Esophagus muscularis mucosa (tissue), 4 donors: Measurements from ENCODE around the gene RTF2. TPM values are rescaled to one million over a fixed set of nuclear protein-coding genes. Genes with fewer than 3 reads are reported as not detected.

Source experiments
- DNase-seq: peaks from one replicate; pipeline ENCODE4 v3.0.0-alpha.2; 2017; ENCODE audit errors: extremely low spot score
- H3K27ac ChIP-seq, 4 donors: fragments of 200-600 bp; sonication (generic); replicated peaks in 1 of 4; 1 replicate in 3 of 4; 2 replicates in 1 of 4; pipeline ENCODE4 v1.5.1; 2016 to 2019; ENCODE audit warnings: mild to moderate bottlenecking in 1 of 4
- H3K27me3 ChIP-seq, 4 donors: fragments of 200-600 bp; sonication (generic); one replicate each; pipeline versions ENCODE4 v1.5.1 to v1.6.0; 2016 to 2019
- H3K36me3 ChIP-seq, 4 donors: fragments of 200-600 bp; sonication (generic); one replicate each; pipeline ENCODE4 v1.5.1; 2016 to 2019
- H3K4me1 ChIP-seq, 4 donors: fragments of 200-600 bp; sonication (generic); one replicate each; pipeline ENCODE4 v1.5.1; 2016 to 2019
- H3K4me3 ChIP-seq, 4 donors: fragments of 200-600 bp; sonication (generic); 1 replicate in 2 of 4; 2 replicates in 2 of 4; pipeline ENCODE4 v1.5.1; 2016 to 2019; ENCODE audit warnings: mild to moderate bottlenecking in 4 of 4, moderate library complexity in 1 of 4
- H3K9me3 ChIP-seq, 4 donors: fragments of 200-600 bp; sonication (generic); 1 replicate in 3 of 4; 2 replicates in 1 of 4; pipeline ENCODE4 v1.5.1; 2016 to 2019
- EP300 ChIP-seq: sonication (generic); formaldehyde crosslinking; IDR thresholded peaks from one replicate; pipeline ENCODE4 v1.6.1; 2017; ENCODE audit warnings: antibody characterized with exemption
- POLR2A ChIP-seq: fragments of 450-650 bp; IDR thresholded peaks from one replicate; pipeline ENCODE4 v1.6.1; 2017; ENCODE audit warnings: antibody characterized with exemption, moderate library complexity, mild to moderate bottlenecking, low read depth
- POLR2AphosphoS5 ChIP-seq, 2 donors: sonication (generic); formaldehyde crosslinking; IDR thresholded peaks; one replicate each; pipeline ENCODE4 v1.6.1; 2017; ENCODE audit warnings: antibody characterized with exemption in 2 of 2
- WGBS: methylation state at CpG from one replicate; pipeline ENCODE4 v1.1.5; 2018; 5-methylcytosine and 5-hydroxymethylcytosine counted together
- intact Hi-C: fragments of 100-400 bp; cut with DNase I; formaldehyde crosslinking; loops from one replicate; pipeline ENCODE4 v1.15.1; 2023
- total RNA-seq, 4 donors: library from RNA; depleted of rRNA; stranded (reverse); fragments of >200 nt; gene quantifications; one replicate each; pipeline versions ENCODE4 v1.1.0 to v1.2.1, GENCODE V29; 2016
- TF ChIP-seq, protein P1 (sequence below), 3 experiments: fragments of 200-600 bp in 2 of 3; fragments of 450-650 bp in 1 of 3; sonication (generic) in 2 of 3; IDR thresholded peaks; one replicate each; pipeline ENCODE4 v1.5.1; 2017 to 2019; ENCODE audit warnings: antibody characterized with exemption in 3 of 3, mild to moderate bottlenecking in 2 of 3, moderate library complexity in 1 of 3

RTF2 gene
- total RNA-seq, 4 donors from 2014 or later = 71.0 to 93.3 (median 78.5) TPM

DNA sequence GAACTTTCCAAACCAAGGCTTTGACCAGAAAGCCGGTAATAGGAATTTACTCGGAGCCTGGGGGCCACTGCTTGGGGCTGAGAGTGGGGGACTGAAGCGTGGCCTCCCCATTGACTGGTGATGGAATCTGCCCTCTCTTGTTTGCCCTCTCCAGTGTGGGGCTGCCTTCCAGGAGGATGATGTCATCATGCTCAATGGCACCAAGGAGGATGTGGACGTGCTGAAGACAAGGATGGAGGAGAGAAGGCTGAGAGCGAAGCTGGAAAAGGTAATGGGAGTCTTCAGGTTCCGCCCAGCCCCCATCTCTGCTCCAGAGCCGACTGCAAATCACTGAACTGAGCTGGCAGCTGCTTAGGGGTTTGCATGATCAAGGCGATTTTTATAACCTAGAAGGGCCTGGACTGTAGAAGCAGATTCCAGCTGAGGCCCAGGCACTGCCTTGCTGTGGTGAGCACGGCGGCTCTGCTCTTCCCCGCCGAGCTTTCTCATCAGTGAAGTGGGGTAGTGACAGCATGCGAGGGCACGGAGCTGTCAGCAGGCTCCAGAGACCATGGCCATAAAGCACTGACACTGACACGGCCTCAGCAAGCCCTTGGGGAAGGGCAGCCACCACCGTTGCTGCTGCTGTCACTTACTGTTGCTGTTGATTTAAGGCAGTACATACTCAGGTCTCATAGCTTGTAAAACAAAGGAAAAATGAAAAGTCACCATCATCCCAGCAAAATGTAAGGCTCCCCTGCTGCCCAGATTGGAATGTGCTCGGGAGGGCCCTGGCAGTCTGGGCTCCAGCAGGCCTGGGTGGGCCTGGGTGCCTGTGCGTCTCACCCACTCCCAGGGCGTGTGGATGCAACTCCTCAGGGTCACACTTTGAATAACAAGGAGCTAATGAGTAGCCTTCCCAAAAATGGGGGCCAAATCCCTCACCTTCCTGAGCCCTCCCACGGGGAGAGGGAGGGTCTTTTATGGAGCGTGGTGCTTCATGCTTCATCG, 45.0 kb downstream of the RTF2 start:
- Histone ChIP-seq H3K27me3 (no peaks in the 10 kb centered on the region), H3K9me3 (no peaks in the 10 kb centered on the region), H3K36me3 (peaks cover 5 to 49% (median 34%) of the 10 kb centered on the region in 4 donors), H3K27ac (peak overlapping the region in 2 of 4 donors; percentile 27 to 33), H3K4me1 (peaks cover 3 to 51% (median 42%) of the 10 kb centered on the region in 4 donors), H3K4me3 (no peak overlapping the region)
- no peak for DNase-seq
- intact Hi-C loops = no loop called here
- 88% methylated on average over 22 of the region's 22 CpGs for WGBS
- no peak for TF ChIP-seq POLR2AphosphoS5 (IDR thresholded peaks at IDR 0.05)
- TF ChIP-seq POLR2A = no peak
- TF ChIP-seq, protein P1, sequence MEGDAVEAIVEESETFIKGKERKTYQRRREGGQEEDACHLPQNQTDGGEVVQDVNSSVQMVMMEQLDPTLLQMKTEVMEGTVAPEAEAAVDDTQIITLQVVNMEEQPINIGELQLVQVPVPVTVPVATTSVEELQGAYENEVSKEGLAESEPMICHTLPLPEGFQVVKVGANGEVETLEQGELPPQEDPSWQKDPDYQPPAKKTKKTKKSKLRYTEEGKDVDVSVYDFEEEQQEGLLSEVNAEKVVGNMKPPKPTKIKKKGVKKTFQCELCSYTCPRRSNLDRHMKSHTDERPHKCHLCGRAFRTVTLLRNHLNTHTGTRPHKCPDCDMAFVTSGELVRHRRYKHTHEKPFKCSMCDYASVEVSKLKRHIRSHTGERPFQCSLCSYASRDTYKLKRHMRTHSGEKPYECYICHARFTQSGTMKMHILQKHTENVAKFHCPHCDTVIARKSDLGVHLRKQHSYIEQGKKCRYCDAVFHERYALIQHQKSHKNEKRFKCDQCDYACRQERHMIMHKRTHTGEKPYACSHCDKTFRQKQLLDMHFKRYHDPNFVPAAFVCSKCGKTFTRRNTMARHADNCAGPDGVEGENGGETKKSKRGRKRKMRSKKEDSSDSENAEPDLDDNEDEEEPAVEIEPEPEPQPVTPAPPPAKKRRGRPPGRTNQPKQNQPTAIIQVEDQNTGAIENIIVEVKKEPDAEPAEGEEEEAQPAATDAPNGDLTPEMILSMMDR (IDR thresholded peaks at IDR 0.05) = no peak
- TF ChIP-seq EP300 = no peak

DNA sequence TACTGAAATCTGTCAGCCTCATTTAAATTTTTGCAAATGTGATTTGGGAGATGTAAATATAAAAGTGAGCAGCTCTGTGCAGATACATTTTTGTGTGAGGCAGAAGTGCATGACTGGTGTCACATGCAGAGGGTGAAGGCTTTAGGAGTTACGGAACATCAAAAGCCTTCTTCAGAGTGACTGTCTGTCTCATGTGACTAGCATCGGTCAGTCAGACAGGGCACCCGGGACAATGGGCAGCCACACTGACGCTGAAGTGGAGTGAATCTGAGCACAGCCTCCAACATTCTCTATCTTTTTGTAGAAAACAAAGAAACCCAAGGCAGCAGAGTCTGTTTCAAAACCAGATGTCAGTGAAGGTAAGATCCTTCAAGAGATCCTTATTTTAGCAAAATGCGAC, 48.2 kb downstream of the RTF2 start:
- Histone ChIP-seq H3K9me3 (peaks cover 0 to 21% (median 15%) of the 10 kb centered on the region in 4 donors), H3K27me3 (no peaks in the 10 kb centered on the region), H3K36me3 (peaks cover 26 to 75% (median 60%) of the 10 kb centered on the region in 4 donors), H3K4me3 (no peak overlapping the region), H3K27ac (peak overlapping the region; percentile 10 to 67 (median 44)), H3K4me1 (peaks cover 3 to 51% (median 42%) of the 10 kb centered on the region in 4 donors)
- TF ChIP-seq POLR2AphosphoS5 (IDR thresholded peaks at IDR 0.05) (no peak), POLR2A (no peak), EP300 (no peak)
- TF ChIP-seq, protein P1 (IDR thresholded peaks at IDR 0.05) = no peak
- DNase-seq = no peak
- 48% methylated on average over 5 of the region's 5 CpGs for WGBS
- intact Hi-C loops = no loop called here

DNA sequence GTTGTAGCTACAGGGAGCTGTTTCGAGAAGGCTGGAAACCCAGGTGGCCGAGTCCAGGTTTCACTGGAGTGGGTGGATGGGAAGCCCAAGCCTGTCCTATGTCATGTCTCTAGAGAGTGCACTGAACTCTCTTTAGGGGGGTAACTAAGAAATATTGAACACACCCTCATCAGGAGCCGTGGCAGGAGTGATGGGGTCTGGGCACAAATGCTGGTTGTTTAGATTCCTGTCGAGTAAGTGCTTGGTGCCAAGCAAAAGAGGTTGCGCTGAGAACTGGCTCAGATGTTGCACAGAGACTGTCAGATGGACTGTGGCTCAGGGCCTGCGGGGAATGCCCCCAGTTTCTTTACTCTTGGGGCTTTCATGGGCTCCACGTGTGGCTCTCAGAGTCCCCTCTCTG, 48.8 kb downstream of the RTF2 start:
- H3K36me3 ChIP-seq = peaks cover 26 to 70% (median 58%) of the 10 kb centered on the region in 4 donors

DNA sequence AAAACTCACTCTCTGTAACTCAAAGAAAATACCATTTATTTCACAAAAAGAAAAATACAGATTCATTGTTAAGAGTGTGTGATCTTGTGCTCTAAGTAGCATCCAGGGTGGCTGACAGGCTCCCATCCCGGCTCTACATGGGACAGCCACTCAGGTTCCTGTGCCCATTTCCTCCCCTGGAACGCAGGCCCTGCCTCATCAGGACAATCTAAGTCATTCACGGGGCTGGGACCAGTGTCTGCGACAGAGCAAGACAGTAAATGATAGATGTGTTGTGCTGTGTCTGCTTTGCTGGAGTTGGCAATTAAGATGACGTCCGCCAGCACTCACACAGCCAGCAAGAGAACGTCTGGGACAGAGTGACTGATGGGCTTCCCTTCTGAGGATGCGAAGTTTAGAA, 49.2 kb downstream of the RTF2 start:
- Histone ChIP-seq H3K36me3 (peaks cover 26 to 67% (median 57%) of the 10 kb centered on the region in 4 donors), H3K9me3 (peaks cover 0 to 23% (median 15%) of the 10 kb centered on the region in 4 donors), H3K4me1 (peaks cover 3 to 50% (median 42%) of the 10 kb centered on the region in 4 donors), H3K4me3 (no peak overlapping the region), H3K27ac (peak overlapping the region in 1 of 4 donors; percentile 55), H3K27me3 (no peaks in the 10 kb centered on the region)
- intact Hi-C loops = no loop called here
- no peak for TF ChIP-seq EP300
- no peak for TF ChIP-seq POLR2AphosphoS5 (IDR thresholded peaks at IDR 0.05)
- TF ChIP-seq, protein P1 (IDR thresholded peaks at IDR 0.05) = no peak
- no peak for TF ChIP-seq POLR2A
- WGBS = 83% methylated on average over 4 of the region's 8 CpGs
- DNase-seq = no peak

More for the DNA sequence above, 48.8 kb downstream of the RTF2 start:
- peak overlapping the region; percentile 10 to 67 (median 44) for H3K27ac ChIP-seq
- H3K27me3 ChIP-seq = no peaks in the 10 kb centered on the region
- H3K4me1 ChIP-seq = peaks cover 3 to 51% (median 42%) of the 10 kb centered on the region in 4 donors
- peaks cover 0 to 23% (median 15%) of the 10 kb centered on the region in 4 donors for H3K9me3 ChIP-seq
- no peak overlapping the region for H3K4me3 ChIP-seq
- no peak for DNase-seq
- intact Hi-C loops = no loop called here
- TF ChIP-seq POLR2A = no peak
- TF ChIP-seq, protein P1 (IDR thresholded peaks at IDR 0.05) = no peak
- TF ChIP-seq POLR2AphosphoS5 (IDR thresholded peaks at IDR 0.05) = no peak
- no peak for TF ChIP-seq EP300
- 63% methylated on average over 5 of the region's 7 CpGs for WGBS
